MCF 10A (cell line): Measurements from ENCODE around the gene CDS1. TPM values are rescaled to one million over a fixed set of nuclear protein-coding genes. Genes with fewer than 3 reads are reported as not detected.

Source experiments
- BruUV-seq: library from RNA; stranded (reverse); fragments of 400-500 nt; replicated peaks from 2 replicates; lab custom pipeline; 2021; lab: Mats Ljungman, UMichigan
- CTCF ChIA-PET: fragments of 300-600 bp; sonication (Branson Sonifier 250); formaldehyde crosslinking; extraction: SDS; loops from one replicate; lab custom pipeline; 2021; ENCODE audit warnings: antibody characterized with exemption, inconsistent platforms; lab: Yijun Ruan, JAX
- POLR2A ChIA-PET: fragments of 300-600, 350-650 bp; sonication (Branson Sonifier 250); formaldehyde crosslinking; extraction: SDS; loops from one replicate; lab custom pipeline; 2020; ENCODE audit warnings: antibody characterized with exemption, inconsistent platforms; lab: Yijun Ruan, JAX
- DNase-seq: peaks from one replicate; pipeline ENCODE4 v3.0.0-alpha.2; 2018; ENCODE audit not compliant: unreplicated experiment
- H3K27ac Mint-ChIP-seq: one replicate; pipeline ENCODE4 v1.8.0; 2022; ENCODE audit warnings: mild to moderate bottlenecking, low read depth, mixed read lengths; ENCODE audit not compliant: unreplicated experiment
- H3K27me3 Mint-ChIP-seq: one replicate; pipeline ENCODE4 v1.8.0; 2022; ENCODE audit warnings: mixed read lengths; ENCODE audit not compliant: insufficient read depth, unreplicated experiment
- H3K36me3 Mint-ChIP-seq: one replicate; pipeline ENCODE4 v1.8.0; 2022; ENCODE audit warnings: mild to moderate bottlenecking, moderate library complexity, mixed read lengths; ENCODE audit not compliant: insufficient read depth, unreplicated experiment
- H3K4me1 Mint-ChIP-seq: one replicate; pipeline ENCODE4 v1.8.0; 2022; ENCODE audit warnings: mixed read lengths; ENCODE audit not compliant: insufficient read depth, unreplicated experiment
- H3K4me3 Mint-ChIP-seq: one replicate; pipeline ENCODE4 v1.8.0; 2022; ENCODE audit warnings: mild to moderate bottlenecking, moderate library complexity, mixed read lengths; ENCODE audit not compliant: unreplicated experiment
- H3K9me3 Mint-ChIP-seq: one replicate; pipeline ENCODE4 v1.8.0; 2022; ENCODE audit warnings: mixed read lengths; ENCODE audit not compliant: unreplicated experiment
- intact Hi-C: fragments of 100-400 bp; cut with micrococcal nuclease; formaldehyde crosslinking; loops from 2 replicates; pipeline ENCODE4 v1.14.1; 2022
- total RNA-seq: library from RNA; stranded (reverse); gene quantifications from 2 replicates; pipeline ENCODE4 v1.2.3, GENCODE V29; 2022
- TF ChIP-seq, protein P1 (sequence below): fragments of 200-600 bp; IDR thresholded peaks from one replicate; pipeline ENCODE4 v1.8.0; 2022; ENCODE audit warnings: antibody characterized with exemption, mild to moderate bottlenecking; ENCODE audit not compliant: unreplicated experiment

The CDS1 gene
- total RNA-seq, 1 experiment from 2014 or later, result 11.5 TPM

DNA sequence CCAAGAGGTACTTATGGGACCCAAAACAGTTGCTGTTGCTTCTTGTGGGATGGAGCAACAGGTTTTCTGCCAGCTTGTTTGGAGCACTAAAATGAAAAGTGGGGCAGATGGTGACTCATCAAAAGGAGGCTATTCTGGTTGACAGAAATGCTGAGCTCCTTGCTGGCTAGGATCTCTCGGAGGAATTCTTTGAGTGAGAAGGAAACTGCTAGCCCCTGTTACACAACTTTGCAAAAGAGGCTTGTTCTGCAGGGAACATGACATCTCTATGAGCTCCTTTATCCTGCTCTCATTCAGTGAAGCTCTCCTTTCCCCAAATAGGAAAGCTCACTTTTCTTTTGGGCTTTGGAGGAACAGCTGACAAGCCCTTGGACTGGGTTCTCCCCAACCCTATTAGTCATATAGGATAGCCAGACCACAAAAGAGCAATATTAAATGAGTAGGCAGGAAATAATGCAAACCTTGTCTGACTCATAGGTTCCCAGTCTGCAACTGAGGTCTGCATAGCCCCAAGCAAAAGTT is 108.3 kb downstream of the CDS1 start:
- intact Hi-C loops, result loop anchor here (2.0 to 5.0 kb wide), 2 partner anchors 59 to 106 kb away; no protein-coding TSS in a partner anchor
- Mint-ChIP-seq H3K36me3 (peaks cover 62% of the 10 kb centered on the region), H3K4me1 (peaks cover 16% of the 10 kb centered on the region), H3K9me3 (no peaks in the 10 kb centered on the region), H3K27ac (peak overlapping the region; percentile 94), H3K27me3 (no peaks in the 10 kb centered on the region), H3K4me3 (peak overlapping the region; percentile 60)
- POLR2A ChIA-PET, result interaction anchor here (0.6 to 2.1 kb wide), 13 partner anchors 8 to 709 kb away, joined by 3 to 17 read pairs (median 3); partner anchors contain the start of gene CDS1
- CTCF ChIA-PET, result interaction anchor here (0.6 to 2.0 kb wide), 5 partner anchors 48 to 280 kb away, joined by 3 to 22 read pairs (median 3); no protein-coding TSS in a partner anchor
- BruUV-seq, result no TSS peak
- TF ChIP-seq, protein P1, sequence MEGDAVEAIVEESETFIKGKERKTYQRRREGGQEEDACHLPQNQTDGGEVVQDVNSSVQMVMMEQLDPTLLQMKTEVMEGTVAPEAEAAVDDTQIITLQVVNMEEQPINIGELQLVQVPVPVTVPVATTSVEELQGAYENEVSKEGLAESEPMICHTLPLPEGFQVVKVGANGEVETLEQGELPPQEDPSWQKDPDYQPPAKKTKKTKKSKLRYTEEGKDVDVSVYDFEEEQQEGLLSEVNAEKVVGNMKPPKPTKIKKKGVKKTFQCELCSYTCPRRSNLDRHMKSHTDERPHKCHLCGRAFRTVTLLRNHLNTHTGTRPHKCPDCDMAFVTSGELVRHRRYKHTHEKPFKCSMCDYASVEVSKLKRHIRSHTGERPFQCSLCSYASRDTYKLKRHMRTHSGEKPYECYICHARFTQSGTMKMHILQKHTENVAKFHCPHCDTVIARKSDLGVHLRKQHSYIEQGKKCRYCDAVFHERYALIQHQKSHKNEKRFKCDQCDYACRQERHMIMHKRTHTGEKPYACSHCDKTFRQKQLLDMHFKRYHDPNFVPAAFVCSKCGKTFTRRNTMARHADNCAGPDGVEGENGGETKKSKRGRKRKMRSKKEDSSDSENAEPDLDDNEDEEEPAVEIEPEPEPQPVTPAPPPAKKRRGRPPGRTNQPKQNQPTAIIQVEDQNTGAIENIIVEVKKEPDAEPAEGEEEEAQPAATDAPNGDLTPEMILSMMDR, result no peak
- DNase-seq, result peak; percentile 93

DNA sequence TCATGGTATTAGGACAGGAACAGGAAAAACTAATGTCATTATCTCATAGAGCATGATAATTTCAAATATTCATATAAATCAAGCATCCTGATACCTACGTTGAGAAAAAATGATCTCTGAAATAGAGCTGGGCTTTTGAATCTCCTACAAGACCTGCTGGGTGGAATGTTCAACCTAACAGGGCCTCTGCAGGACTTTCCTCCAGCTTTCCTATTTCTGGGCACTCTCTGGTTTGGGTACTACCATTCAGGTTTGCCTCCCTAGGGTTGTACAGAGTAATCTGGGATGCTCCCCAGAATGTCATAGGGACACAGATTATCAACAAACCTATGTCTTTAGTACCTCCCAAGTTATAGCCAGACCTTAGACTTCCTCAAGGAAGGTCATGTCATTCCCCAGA is 108.9 kb downstream of the CDS1 start:
- Mint-ChIP-seq H3K9me3 (no peaks in the 10 kb centered on the region), H3K4me1 (peaks cover 16% of the 10 kb centered on the region), H3K27me3 (no peaks in the 10 kb centered on the region), H3K36me3 (peaks cover 57% of the 10 kb centered on the region), H3K4me3 (peak overlapping the region; percentile 60), H3K27ac (peak overlapping the region; percentile 94)
- CTCF ChIA-PET, result interaction anchor here (0.6 to 2.0 kb wide), 5 partner anchors 48 to 279 kb away, joined by 3 to 22 read pairs (median 3); no protein-coding TSS in a partner anchor
- no TSS peak for BruUV-seq
- intact Hi-C loops, result loop anchor here (2.0 to 5.0 kb wide), 2 partner anchors 59 to 107 kb away; no protein-coding TSS in a partner anchor
- no peak for DNase-seq
- POLR2A ChIA-PET, result interaction anchor here (0.7 to 2.1 kb wide), 7 partner anchors 10 to 709 kb away, joined by 3 to 17 read pairs (median 8); partner anchors contain the start of gene CDS1
- TF ChIP-seq, protein P1, result no peak

DNA sequence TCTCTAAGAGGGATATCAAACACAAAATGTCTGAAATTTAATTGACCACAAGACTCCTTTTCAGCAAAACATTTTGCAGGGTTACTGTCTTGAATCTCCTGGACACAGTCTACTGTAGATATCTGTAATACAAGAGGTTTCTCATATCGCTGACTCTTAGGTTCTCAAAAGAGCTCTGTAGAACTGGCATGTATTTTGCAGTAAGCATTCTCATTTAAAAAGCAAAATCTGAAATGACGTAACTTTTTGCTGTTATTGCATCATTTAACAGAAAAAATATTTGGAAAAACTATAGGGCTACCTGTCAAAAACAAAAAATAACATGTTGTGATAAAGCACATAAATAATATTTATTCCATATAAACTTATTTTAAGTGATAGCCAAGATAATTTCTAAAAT is 114.2 kb downstream of the CDS1 start:
- no peak for DNase-seq
- TF ChIP-seq, protein P1, result no peak

DNA sequence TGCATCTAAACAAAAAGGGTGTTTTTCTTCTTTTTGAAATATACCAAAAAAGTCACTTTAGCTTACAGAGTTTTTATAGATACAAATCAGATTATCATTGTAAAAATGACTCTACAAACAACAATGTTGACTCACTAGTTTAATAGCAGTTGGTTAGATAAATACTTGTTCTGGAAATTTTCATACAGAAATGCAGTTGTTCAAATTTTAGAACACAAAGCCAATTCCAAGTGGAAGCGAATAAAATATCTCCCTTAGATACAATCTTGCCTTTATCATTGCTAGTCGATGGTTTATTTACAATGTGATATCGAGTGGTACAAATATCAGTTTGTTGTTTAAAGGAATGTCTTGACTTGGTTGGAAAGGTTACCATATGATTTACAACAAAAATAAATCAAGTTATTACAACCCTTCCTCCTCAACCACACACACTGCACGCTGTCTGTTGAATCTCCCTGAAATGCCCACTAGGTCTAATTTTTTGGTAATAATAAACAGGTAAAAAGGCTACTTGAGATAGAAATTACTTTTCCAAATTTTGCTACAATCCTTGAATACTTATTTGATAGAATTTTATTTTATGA is 114.8 kb downstream of the CDS1 start:
- DNase-seq, result no peak
- POLR2A ChIA-PET, result interaction anchor here (0.9 to 2.4 kb wide), 3 partner anchors 32 to 115 kb away, joined by 3 to 6 read pairs (median 3); partner anchors contain the start of gene CDS1
- no peaks in the 10 kb centered on the region for H3K9me3 Mint-ChIP-seq
- CTCF ChIA-PET, result interaction anchor here (1.5 kb wide), 1 partner anchor 119 kb away, joined by 3 read pairs; no protein-coding TSS in a partner anchor
- no TSS peak for BruUV-seq
- H3K36me3 Mint-ChIP-seq, result peaks cover 66% of the 10 kb centered on the region
- H3K4me3 Mint-ChIP-seq, result no peak overlapping the region
- intact Hi-C loops, result no loop called here
- no peak overlapping the region for H3K27ac Mint-ChIP-seq
- TF ChIP-seq, protein P1, result no peak
- H3K4me1 Mint-ChIP-seq, result no peaks in the 10 kb centered on the region
- no peaks in the 10 kb centered on the region for H3K27me3 Mint-ChIP-seq

More for the DNA sequence above, 114.2 kb downstream of the CDS1 start:
- H3K4me3 Mint-ChIP-seq, result no peak overlapping the region
- ChIA-PET POLR2A (interaction anchor here (0.7 to 2.4 kb wide), 4 partner anchors 32 to 115 kb away, joined by 3 to 6 read pairs (median 3); partner anchors contain the start of gene CDS1), CTCF (interaction anchor here (1.5 kb wide), 1 partner anchor 118 kb away, joined by 3 read pairs; no protein-coding TSS in a partner anchor)
- peaks cover 66% of the 10 kb centered on the region for H3K36me3 Mint-ChIP-seq
- H3K9me3 Mint-ChIP-seq, result no peaks in the 10 kb centered on the region
- intact Hi-C loops, result no loop called here
- H3K27ac Mint-ChIP-seq, result no peak overlapping the region
- H3K27me3 Mint-ChIP-seq, result no peaks in the 10 kb centered on the region
- BruUV-seq, result no TSS peak
- no peaks in the 10 kb centered on the region for H3K4me1 Mint-ChIP-seq
